IPS-11a (cell line): ENCODE data around the gene SOX30.

ENCODE experiments used
- H3K4me3 ChIP-seq: one replicate; pipeline ENCODE4 v1.5.1; 2013; ENCODE audit warnings: low read depth, low read length, control low read depth

The SOX30 gene

GRCh38 chr5:157610990-157611389 is 41.2 kb downstream of the SOX30 start:
- H3K4me3 ChIP-seq, result no peak overlapping the region

- H3K4me3 ChIP-seq, result no peak overlapping the region
These were observed 43.2 kb downstream of the SOX30 start for GRCh38 chr5:157608972-157609565.

GRCh38 chr5:157607371-157608161 is 44.7 kb downstream of the SOX30 start:
- H3K4me3 ChIP-seq, result no peak overlapping the region

GRCh38 chr5:157606046-157606445 is 46.2 kb downstream of the SOX30 start:
- no peak overlapping the region for H3K4me3 ChIP-seq

- H3K4me3 ChIP-seq, result no peak overlapping the region
These were observed 48.7 kb downstream of the SOX30 start for GRCh38 chr5:157603333-157604190.

- H3K4me3 ChIP-seq, result no peak overlapping the region
These were observed 49.7 kb downstream of the SOX30 start for GRCh38 chr5:157602505-157602904.

- no peak overlapping the region for H3K4me3 ChIP-seq
These were observed 52.0 kb downstream of the SOX30 start for GRCh38 chr5:157600252-157600651.

GRCh38 chr5:157599565-157599964 is 52.7 kb downstream of the SOX30 start:
- H3K4me3 ChIP-seq, result no peak overlapping the region

GRCh38 chr5:157598350-157598936 is 53.8 kb downstream of the SOX30 start:
- H3K4me3 ChIP-seq, result no peak overlapping the region

- no peak overlapping the region for H3K4me3 ChIP-seq
These were observed 55.0 kb downstream of the SOX30 start for GRCh38 chr5:157597277-157597676.

- H3K4me3 ChIP-seq, result no peak overlapping the region
These were observed 55.8 kb downstream of the SOX30 start for GRCh38 chr5:157596487-157596886.

GRCh38 chr5:157594675-157595459 is 57.4 kb downstream of the SOX30 start:
- no peak overlapping the region for H3K4me3 ChIP-seq

- H3K4me3 ChIP-seq, result no peak overlapping the region
These were observed 58.0 kb downstream of the SOX30 start for GRCh38 chr5:157594257-157594656.

GRCh38 chr5:157593052-157593757 is 59.0 kb downstream of the SOX30 start:
- H3K4me3 ChIP-seq, result no peak overlapping the region

GRCh38 chr5:157592594-157592993 is 59.6 kb downstream of the SOX30 start:
- no peak overlapping the region for H3K4me3 ChIP-seq

GRCh38 chr5:157590478-157590877 is 61.8 kb downstream of the SOX30 start:
- H3K4me3 ChIP-seq, result no peak overlapping the region

GRCh38 chr5:157584628-157585027 is 67.6 kb downstream of the SOX30 start:
- H3K4me3 ChIP-seq, result no peak overlapping the region

GRCh38 chr5:157582731-157583620 is 69.3 kb downstream of the SOX30 start:
- H3K4me3 ChIP-seq, result no peak overlapping the region

GRCh38 chr5:157581901-157582300 is 70.3 kb downstream of the SOX30 start:
- no peak overlapping the region for H3K4me3 ChIP-seq
